Activated CD8-positive, alpha-beta T cell treated with anti-CD3 and anti-CD28 coated beads for 36 hours (primary cell): Measurements from ENCODE around the gene KCP. TPM values are rescaled to one million over a fixed set of nuclear protein-coding genes. Genes with fewer than 3 reads are reported as not detected.

Experiments
- ATAC-seq: fragments of 200-7000 bp; cut with Tn5 transposase; one replicate; pipeline ENCODE4 v1.10.0; 2021; ENCODE audit warnings: mild to moderate bottlenecking, moderate library complexity
- CTCF ChIA-PET: fragments of 350-600 bp; sonication (Branson Sonifier 250); formaldehyde crosslinking; loops from one replicate; lab custom pipeline; 2021; ENCODE audit warnings: antibody characterized with exemption; lab: Charles Lee
- POLR2A ChIA-PET: fragments of 350-600 bp; sonication (Branson Sonifier 250); formaldehyde crosslinking; loops from one replicate; lab custom pipeline; 2021; ENCODE audit warnings: antibody characterized with exemption; lab: Charles Lee
- DNase-seq: peaks from one replicate; pipeline ENCODE4 v3.0.0-alpha.2; 2020
- H3K27ac Mint-ChIP-seq: one replicate; pipeline ENCODE4 v1.8.0; 2021; ENCODE audit warnings: mild to moderate bottlenecking, mixed read lengths
- H3K27me3 Mint-ChIP-seq: one replicate; pipeline ENCODE4 v1.8.0; 2021; ENCODE audit warnings: mixed read lengths
- H3K36me3 Mint-ChIP-seq: one replicate; pipeline ENCODE4 v1.8.0; 2021; ENCODE audit warnings: low read depth, mixed read lengths
- H3K4me1 Mint-ChIP-seq: one replicate; pipeline ENCODE4 v1.8.0; 2021; ENCODE audit warnings: low read depth, mixed read lengths
- H3K4me3 Mint-ChIP-seq: one replicate; pipeline ENCODE4 v1.8.0; 2021; ENCODE audit warnings: mild to moderate bottlenecking, moderate library complexity, mixed read lengths
- H3K9me3 Mint-ChIP-seq: one replicate; pipeline ENCODE4 v1.8.0; 2021; ENCODE audit warnings: mixed read lengths
- intact Hi-C: fragments of 100-400 bp; cut with micrococcal nuclease; formaldehyde crosslinking; loops from one replicate; pipeline ENCODE4 v1.10.0; 2022
- total RNA-seq, 2 experiments: library from RNA; stranded (reverse); gene quantifications; one replicate each; pipeline ENCODE4 v1.2.3, GENCODE V29; 2021
- TF ChIP-seq, protein P1 (sequence below): fragments of 200-600 bp; IDR thresholded peaks from one replicate; pipeline ENCODE4 v1.8.0; 2022; ENCODE audit warnings: antibody characterized with exemption, mild to moderate bottlenecking

KCP gene
- total RNA-seq, 2 experiments from 2014 or later: not detected

DNA sequence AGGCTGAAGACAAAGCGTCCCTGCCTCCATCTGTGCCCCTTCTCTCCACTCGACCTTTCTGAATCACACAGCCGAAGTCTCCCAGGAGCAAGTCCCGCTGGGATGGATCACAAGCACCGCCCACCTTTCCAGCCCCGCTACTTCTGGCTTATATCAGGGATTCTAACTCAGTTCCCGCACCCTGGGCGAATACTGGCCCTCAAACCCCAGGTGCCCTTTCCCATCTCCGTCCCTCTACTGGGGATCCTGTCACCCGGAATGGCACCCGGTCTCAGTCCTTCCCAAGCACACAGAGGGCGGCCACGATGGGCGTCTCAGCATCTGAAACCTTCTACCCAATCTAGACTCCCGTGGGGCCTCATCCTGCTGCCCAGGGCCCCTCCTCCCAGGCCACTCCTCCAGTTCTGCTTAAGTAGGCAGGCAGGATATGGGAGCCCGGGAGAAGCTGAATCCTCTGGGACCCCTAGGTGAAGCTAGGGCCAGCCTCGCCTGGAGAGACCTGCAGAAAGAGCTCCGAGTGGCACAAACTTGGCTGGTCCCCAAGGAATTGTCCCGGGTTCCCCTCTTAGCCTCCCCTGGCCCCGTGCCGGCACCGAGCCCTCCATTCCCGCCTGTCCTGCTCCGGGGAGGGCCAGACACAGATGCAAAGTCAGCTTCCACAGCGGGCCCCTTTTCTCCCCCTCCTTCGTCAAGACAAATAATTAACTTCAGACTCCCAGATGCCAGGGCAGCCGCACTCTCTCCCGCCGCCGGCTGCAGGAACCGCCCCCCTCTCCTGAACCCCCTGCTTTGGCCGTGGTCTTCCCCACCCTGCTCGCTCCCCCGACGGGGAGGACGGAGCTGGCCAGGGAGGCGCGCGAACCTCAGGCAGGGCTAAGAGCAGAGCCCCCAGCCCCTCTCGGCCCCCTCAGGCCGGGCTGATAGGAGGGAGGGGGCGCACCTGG, 612 bp downstream of the KCP start:
- POLR2A ChIA-PET: no interaction called here
- Mint-ChIP-seq H3K4me1 (peaks cover 2% of the 10 kb centered on the region), H3K36me3 (no peaks in the 10 kb centered on the region), H3K9me3 (no peaks in the 10 kb centered on the region), H3K27ac (no peak overlapping the region), H3K4me3 (no peak overlapping the region), H3K27me3 (peaks cover 41% of the 10 kb centered on the region)
- ATAC-seq (no peak), DNase-seq (no peak)
- CTCF ChIA-PET: interaction anchor here (2.3 kb wide), 1 partner anchor 182 kb away, joined by 13 read pairs; no protein-coding TSS in a partner anchor
- intact Hi-C loops: no loop called here
- TF ChIP-seq, protein P1, sequence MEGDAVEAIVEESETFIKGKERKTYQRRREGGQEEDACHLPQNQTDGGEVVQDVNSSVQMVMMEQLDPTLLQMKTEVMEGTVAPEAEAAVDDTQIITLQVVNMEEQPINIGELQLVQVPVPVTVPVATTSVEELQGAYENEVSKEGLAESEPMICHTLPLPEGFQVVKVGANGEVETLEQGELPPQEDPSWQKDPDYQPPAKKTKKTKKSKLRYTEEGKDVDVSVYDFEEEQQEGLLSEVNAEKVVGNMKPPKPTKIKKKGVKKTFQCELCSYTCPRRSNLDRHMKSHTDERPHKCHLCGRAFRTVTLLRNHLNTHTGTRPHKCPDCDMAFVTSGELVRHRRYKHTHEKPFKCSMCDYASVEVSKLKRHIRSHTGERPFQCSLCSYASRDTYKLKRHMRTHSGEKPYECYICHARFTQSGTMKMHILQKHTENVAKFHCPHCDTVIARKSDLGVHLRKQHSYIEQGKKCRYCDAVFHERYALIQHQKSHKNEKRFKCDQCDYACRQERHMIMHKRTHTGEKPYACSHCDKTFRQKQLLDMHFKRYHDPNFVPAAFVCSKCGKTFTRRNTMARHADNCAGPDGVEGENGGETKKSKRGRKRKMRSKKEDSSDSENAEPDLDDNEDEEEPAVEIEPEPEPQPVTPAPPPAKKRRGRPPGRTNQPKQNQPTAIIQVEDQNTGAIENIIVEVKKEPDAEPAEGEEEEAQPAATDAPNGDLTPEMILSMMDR: no peak

GRCh38 chr7:128908750-128909624, 1.5 kb downstream of the KCP start:
- no peak for ATAC-seq
- H3K4me1 Mint-ChIP-seq: no peaks in the 10 kb centered on the region
- intact Hi-C loops: no loop called here
- TF ChIP-seq, protein P1: no peak
- no peak for DNase-seq
- no peaks in the 10 kb centered on the region for H3K9me3 Mint-ChIP-seq
- H3K4me3 Mint-ChIP-seq: no peak overlapping the region
- POLR2A ChIA-PET: no interaction called here
- H3K36me3 Mint-ChIP-seq: no peaks in the 10 kb centered on the region
- CTCF ChIA-PET: interaction anchor here (3.1 kb wide), 1 partner anchor 183 kb away, joined by 14 read pairs; no protein-coding TSS in a partner anchor
- no peak overlapping the region for H3K27ac Mint-ChIP-seq
- peaks cover 35% of the 10 kb centered on the region for H3K27me3 Mint-ChIP-seq

GRCh38 chr7:128906766-128907559, 3.5 kb downstream of the KCP start:
- intact Hi-C loops: no loop called here
- ChIA-PET POLR2A (no interaction called here), CTCF (interaction anchor here (3.1 kb wide), 1 partner anchor 185 kb away, joined by 14 read pairs; no protein-coding TSS in a partner anchor)
- ATAC-seq: no peak
- H3K4me1 Mint-ChIP-seq: no peaks in the 10 kb centered on the region
- H3K36me3 Mint-ChIP-seq: no peaks in the 10 kb centered on the region
- no peaks in the 10 kb centered on the region for H3K9me3 Mint-ChIP-seq
- peaks cover 34% of the 10 kb centered on the region for H3K27me3 Mint-ChIP-seq
- H3K27ac Mint-ChIP-seq: no peak overlapping the region
- DNase-seq: no peak
- H3K4me3 Mint-ChIP-seq: no peak overlapping the region
- TF ChIP-seq, protein P1: no peak

GRCh38 chr7:128906001-128906765, 4.3 kb downstream of the KCP start:
- intact Hi-C loops: no loop called here
- H3K36me3 Mint-ChIP-seq: no peaks in the 10 kb centered on the region
- no peaks in the 10 kb centered on the region for H3K4me1 Mint-ChIP-seq
- peaks cover 34% of the 10 kb centered on the region for H3K27me3 Mint-ChIP-seq
- no peak overlapping the region for H3K27ac Mint-ChIP-seq
- H3K4me3 Mint-ChIP-seq: no peak overlapping the region
- no peaks in the 10 kb centered on the region for H3K9me3 Mint-ChIP-seq
- DNase-seq (no peak), ATAC-seq (no peak)
- POLR2A ChIA-PET: no interaction called here
- TF ChIP-seq, protein P1: no peak
- CTCF ChIA-PET: interaction anchor here (1.4 to 3.1 kb wide), 2 partner anchors 22 to 185 kb away, joined by 3 to 14 read pairs; no protein-coding TSS in a partner anchor
